ENCODE data around the gene ANKRD16.
A peak's percentile ranks its signal among the peaks of the same experiment; 100 is the strongest.

ANKRD16 gene

DNA sequence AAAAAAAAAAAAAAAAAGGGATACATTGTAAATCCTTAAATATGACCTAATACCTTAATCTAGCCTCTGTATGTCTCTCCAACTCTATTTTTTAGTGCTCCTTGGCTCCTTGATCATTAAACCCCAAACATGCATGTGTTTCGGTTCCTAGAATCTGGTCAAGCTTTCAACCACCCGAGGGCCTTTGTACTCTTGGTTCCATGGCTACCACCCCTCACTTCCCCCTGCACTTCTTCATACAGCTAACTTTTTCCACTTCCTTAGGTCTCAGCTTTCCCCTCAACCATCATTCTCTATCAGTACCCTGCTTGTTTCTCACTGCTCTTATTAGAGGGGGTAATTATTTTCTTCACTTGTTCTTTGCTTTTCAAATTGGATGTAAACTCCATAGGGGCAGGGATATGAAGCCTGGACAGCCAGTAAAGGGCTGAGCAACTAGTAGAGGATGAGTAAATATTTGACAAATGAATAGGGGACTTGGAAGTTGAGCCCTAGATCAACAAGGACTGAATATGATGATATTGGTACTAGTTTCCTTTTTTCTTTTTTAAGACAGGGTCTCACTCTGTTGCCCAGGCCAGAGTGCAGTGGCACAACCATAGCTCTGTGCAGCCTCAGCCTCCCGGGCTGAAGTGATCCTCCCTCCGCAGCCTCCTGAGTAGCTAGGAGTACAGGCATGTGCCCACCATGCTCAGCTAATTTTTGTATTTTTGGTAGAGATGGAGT is 72.2 kb downstream of the ANKRD16 start:
- H3K4me1 ChIP-seq (ENCODE audit: insufficient read depth, low read length), result peaks cover 14% of the 10 kb centered on the region
- H3K4me3 ChIP-seq (ENCODE audit: low read depth in 1 of 2, low read length in 2 of 2), result no peak overlapping the region
- H3K4me2 ChIP-seq (ENCODE audit: insufficient read depth, low read length), result no peak overlapping the region
- TF ChIP-seq, protein P1, sequence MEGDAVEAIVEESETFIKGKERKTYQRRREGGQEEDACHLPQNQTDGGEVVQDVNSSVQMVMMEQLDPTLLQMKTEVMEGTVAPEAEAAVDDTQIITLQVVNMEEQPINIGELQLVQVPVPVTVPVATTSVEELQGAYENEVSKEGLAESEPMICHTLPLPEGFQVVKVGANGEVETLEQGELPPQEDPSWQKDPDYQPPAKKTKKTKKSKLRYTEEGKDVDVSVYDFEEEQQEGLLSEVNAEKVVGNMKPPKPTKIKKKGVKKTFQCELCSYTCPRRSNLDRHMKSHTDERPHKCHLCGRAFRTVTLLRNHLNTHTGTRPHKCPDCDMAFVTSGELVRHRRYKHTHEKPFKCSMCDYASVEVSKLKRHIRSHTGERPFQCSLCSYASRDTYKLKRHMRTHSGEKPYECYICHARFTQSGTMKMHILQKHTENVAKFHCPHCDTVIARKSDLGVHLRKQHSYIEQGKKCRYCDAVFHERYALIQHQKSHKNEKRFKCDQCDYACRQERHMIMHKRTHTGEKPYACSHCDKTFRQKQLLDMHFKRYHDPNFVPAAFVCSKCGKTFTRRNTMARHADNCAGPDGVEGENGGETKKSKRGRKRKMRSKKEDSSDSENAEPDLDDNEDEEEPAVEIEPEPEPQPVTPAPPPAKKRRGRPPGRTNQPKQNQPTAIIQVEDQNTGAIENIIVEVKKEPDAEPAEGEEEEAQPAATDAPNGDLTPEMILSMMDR (IDR thresholded peaks at IDR 0.05; ENCODE audit: borderline replicate concordance, extremely low read depth, low read length, poor library complexity, severe bottlenecking), result no peak
- TF ChIP-seq EZH2 (IDR thresholded peaks at IDR 0.05; ENCODE audit: borderline replicate concordance, low read depth, low read length, severe bottlenecking), result no peak
- no peak overlapping the region for H3K27ac ChIP-seq (ENCODE audit: low read length)
- no peaks in the 10 kb centered on the region; the same call in 1 of the 2 replicates for H3K36me3 ChIP-seq (ENCODE audit: insufficient read depth, low read length)
- no peak for ATAC-seq (ENCODE audit: insufficient read depth, low read depth)
- no peak for DNase-seq
- H4K20me1 ChIP-seq (ENCODE audit: insufficient read depth, low read length), result peaks cover 3% of the 10 kb centered on the region
- no peak overlapping the region for H2AFZ ChIP-seq (ENCODE audit: low read depth, low read length)
- peaks cover 22% of the 10 kb centered on the region for H3K79me2 ChIP-seq (ENCODE audit: insufficient read depth, low read length)
- no peaks in the 10 kb centered on the region for H3K27me3 ChIP-seq (ENCODE audit: insufficient read depth, low read length, poor library complexity)
- H3K9ac ChIP-seq (ENCODE audit: low read depth, low read length), result no peak overlapping the region
- no peaks in the 10 kb centered on the region for H3K9me3 ChIP-seq (ENCODE audit: insufficient read depth, low read length, severe bottlenecking)

GRCh38 chr10:5816170-5816569 is 73.5 kb downstream of the ANKRD16 start:
- DNase-seq, result no peak
- peaks cover 25% of the 10 kb centered on the region for H3K4me1 ChIP-seq (ENCODE audit: insufficient read depth, low read length)
- peaks cover 35% of the 10 kb centered on the region for H3K79me2 ChIP-seq (ENCODE audit: insufficient read depth, low read length)
- no peak overlapping the region for H3K9ac ChIP-seq (ENCODE audit: low read depth, low read length)
- TF ChIP-seq, protein P1 (IDR thresholded peaks at IDR 0.05; ENCODE audit: borderline replicate concordance, extremely low read depth, low read length, poor library complexity, severe bottlenecking), result no peak
- TF ChIP-seq EZH2 (IDR thresholded peaks at IDR 0.05; ENCODE audit: borderline replicate concordance, low read depth, low read length, severe bottlenecking), result no peak
- no peak for ATAC-seq (ENCODE audit: insufficient read depth, low read depth)
- peaks cover 15% of the 10 kb centered on the region for H4K20me1 ChIP-seq (ENCODE audit: insufficient read depth, low read length)
- H3K36me3 ChIP-seq (ENCODE audit: insufficient read depth, low read length), result no peaks in the 10 kb centered on the region; the same call in 1 of the 2 replicates
- H3K4me3 ChIP-seq (ENCODE audit: low read depth in 1 of 2, low read length in 2 of 2), result no peak overlapping the region
- no peak overlapping the region for H3K4me2 ChIP-seq (ENCODE audit: insufficient read depth, low read length)
- H3K9me3 ChIP-seq (ENCODE audit: insufficient read depth, low read length, severe bottlenecking), result no peaks in the 10 kb centered on the region
- H2AFZ ChIP-seq (ENCODE audit: low read depth, low read length), result no peak overlapping the region
- H3K27me3 ChIP-seq (ENCODE audit: insufficient read depth, low read length, poor library complexity), result no peaks in the 10 kb centered on the region
- H3K27ac ChIP-seq (ENCODE audit: low read length), result no peak overlapping the region

DNA sequence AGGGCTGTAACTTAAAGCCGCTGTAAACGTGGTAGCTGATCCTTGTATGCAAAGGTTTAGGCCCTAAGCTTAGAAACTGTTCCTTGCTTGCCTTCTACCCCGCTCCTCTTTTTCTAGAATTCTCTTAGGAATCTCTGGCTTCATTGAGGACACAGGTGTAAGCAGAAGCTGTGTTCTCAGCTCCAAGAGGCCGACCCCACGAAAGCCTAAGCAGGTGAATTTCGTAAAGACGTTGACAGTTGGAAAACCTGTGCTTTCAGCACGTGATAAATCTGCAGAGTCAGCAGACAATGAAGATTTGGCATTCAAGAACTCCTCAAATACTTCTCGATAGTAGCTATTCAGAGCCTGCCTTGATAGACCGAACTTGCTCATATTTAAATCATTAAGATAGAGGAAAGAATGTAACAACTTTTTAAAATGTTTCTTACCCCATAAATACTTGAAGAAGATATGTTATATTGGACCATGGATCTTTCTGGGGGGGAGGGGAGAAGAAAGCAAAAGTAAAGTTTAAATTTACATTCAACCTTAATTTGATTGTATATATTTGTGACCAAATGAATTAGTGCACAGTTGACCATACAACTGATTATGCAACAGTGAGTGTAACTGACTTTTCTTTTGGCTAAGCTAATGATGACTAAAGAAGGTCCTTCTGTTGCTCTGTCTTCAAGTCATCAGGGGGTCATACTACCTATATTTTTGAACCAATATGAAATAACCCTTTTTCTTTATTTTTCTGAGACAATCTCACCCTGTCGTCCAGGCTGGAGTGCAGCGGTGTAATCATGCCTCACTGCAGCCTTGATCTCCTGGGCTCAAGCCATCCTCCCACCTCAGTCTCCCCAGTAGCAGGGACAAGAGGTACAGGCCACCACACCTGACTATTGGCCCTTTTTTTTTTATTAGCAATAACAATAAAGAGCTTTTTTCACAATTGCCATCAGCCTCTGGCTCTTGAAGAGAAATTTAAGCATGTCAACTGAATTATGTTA is 75.3 kb downstream of the ANKRD16 start:
- peak overlapping the region; percentile 81 for H3K4me2 ChIP-seq (ENCODE audit: insufficient read depth, low read length)
- peak overlapping the region; percentile 99 for H3K9ac ChIP-seq (ENCODE audit: low read depth, low read length)
- H3K36me3 ChIP-seq (ENCODE audit: insufficient read depth, low read length), result peaks cover 4% of the 10 kb centered on the region
- peak overlapping the region; percentile 91 for H3K27ac ChIP-seq (ENCODE audit: low read length)
- peak overlapping the region; percentile 93 to 96 for H3K4me3 ChIP-seq (ENCODE audit: low read depth in 1 of 2, low read length in 2 of 2)
- H4K20me1 ChIP-seq (ENCODE audit: insufficient read depth, low read length), result peaks cover 32% of the 10 kb centered on the region
- peaks cover 52% of the 10 kb centered on the region for H3K79me2 ChIP-seq (ENCODE audit: insufficient read depth, low read length)
- DNase-seq (no peak), ATAC-seq (ENCODE audit: insufficient read depth, low read depth) (no peak)
- no peaks in the 10 kb centered on the region for H3K27me3 ChIP-seq (ENCODE audit: insufficient read depth, low read length, poor library complexity)
- TF ChIP-seq, protein P1 (IDR thresholded peaks at IDR 0.05; ENCODE audit: borderline replicate concordance, extremely low read depth, low read length, poor library complexity, severe bottlenecking), result no peak
- H3K4me1 ChIP-seq (ENCODE audit: insufficient read depth, low read length), result peaks cover 43% of the 10 kb centered on the region
- H2AFZ ChIP-seq (ENCODE audit: low read depth, low read length), result peak overlapping the region; percentile 66
- H3K9me3 ChIP-seq (ENCODE audit: insufficient read depth, low read length, severe bottlenecking), result no peaks in the 10 kb centered on the region

Measured in DND-41 (cell line).